NAMALWA (cell line): ENCODE results near the gene ARHGEF39.

Experiments
- DNase-seq: peaks from one replicate; pipeline ENCODE4 v3.0.0-alpha.2; 2015; ENCODE audit warnings: low spot score

The ARHGEF39 gene

GRCh38 chr9:35690614-35691333 is 25.8 kb upstream of the ARHGEF39 start:
- no peak for DNase-seq

- no peak for DNase-seq
These were observed 25.3 kb upstream of the ARHGEF39 start for GRCh38 chr9:35690294-35690613.

- DNase-seq = peak; percentile 38
These were observed 24.7 kb upstream of the ARHGEF39 start, which contains the start of gene TPM2 for GRCh38 chr9:35689542-35690293. Gene TPM2, minus strand, starts transcription at chr9:35689925. Its CDS starts 108 bp downstream, at chr9:35689817.

- DNase-seq = peak; percentile 35
These were observed 23.9 kb upstream of the ARHGEF39 start for GRCh38 chr9:35688558-35689541.

GRCh38 chr9:35687972-35688557 is 23.1 kb upstream of the ARHGEF39 start:
- DNase-seq = peak; percentile 33

- DNase-seq = no peak
These were observed 22.3 kb upstream of the ARHGEF39 start for GRCh38 chr9:35687306-35687705.

- DNase-seq = peak; percentile 75
These were observed 21.5 kb upstream of the ARHGEF39 start for GRCh38 chr9:35686222-35687203.

- no peak for DNase-seq
These were observed 20.5 kb upstream of the ARHGEF39 start for GRCh38 chr9:35685506-35685905.

- no peak for DNase-seq
These were observed 19.9 kb upstream of the ARHGEF39 start for GRCh38 chr9:35684921-35685320.

GRCh38 chr9:35683323-35683722 is 18.3 kb upstream of the ARHGEF39 start:
- DNase-seq = no peak

- no peak for DNase-seq
These were observed 17.7 kb upstream of the ARHGEF39 start for GRCh38 chr9:35682520-35683315.

- no peak for DNase-seq
These were observed 17.1 kb upstream of the ARHGEF39 start for GRCh38 chr9:35682051-35682450.

- no peak for DNase-seq
These were observed 16.5 kb upstream of the ARHGEF39 start for GRCh38 chr9:35681341-35682002.

GRCh38 chr9:35680331-35681105 is 15.5 kb upstream of the ARHGEF39 start:
- peak; percentile 83 for DNase-seq

- no peak for DNase-seq
These were observed 14.9 kb upstream of the ARHGEF39 start for GRCh38 chr9:35679766-35680330.

- DNase-seq = no peak
These were observed 14.1 kb upstream of the ARHGEF39 start for GRCh38 chr9:35679091-35679490.

- no peak for DNase-seq
These were observed 10.9 kb upstream of the ARHGEF39 start for GRCh38 chr9:35675732-35676392.

GRCh38 chr9:35675204-35675603 is 10.2 kb upstream of the ARHGEF39 start:
- no peak for DNase-seq
